Astrocyte (in vitro differentiated cells and primary cell): ENCODE measurements around the gene ECHS1. TPM values are rescaled to one million over a fixed set of nuclear protein-coding genes. Genes with fewer than 3 reads are reported as not detected.

ENCODE experiments used
- DNase-seq: peaks from one replicate; pipeline ENCODE4 v3.0.0-alpha.2; 2010; ENCODE audit warnings: low read depth
- FAIRE-seq: peaks from 2 replicates; lab custom pipeline; 2011; peaks lifted over from hg19 to GRCh38; lab: Jason Lieb, UNC
- H2AFZ ChIP-seq: 2 replicates; pipeline ENCODE4 v1.6.0; 2012; ENCODE audit warnings: low read depth, low read length, inconsistent platforms
- H3K27ac ChIP-seq: 2 replicates; pipeline ENCODE4 v1.5.1; 2011; ENCODE audit warnings: low read depth, low read length, inconsistent platforms
- H3K27me3 ChIP-seq: 2 replicates; pipeline ENCODE4 v1.6.0; 2011; ENCODE audit warnings: low read length, inconsistent platforms; ENCODE audit not compliant: insufficient read depth
- H3K36me3 ChIP-seq: 2 replicates; pipeline ENCODE4 v1.5.1; 2011; ENCODE audit warnings: low read length, inconsistent platforms; ENCODE audit not compliant: insufficient read depth
- H3K4me1 ChIP-seq: 2 replicates; pipeline ENCODE4 v1.5.1; 2011; ENCODE audit warnings: low read length, inconsistent platforms; ENCODE audit not compliant: insufficient read depth
- H3K4me2 ChIP-seq: 2 replicates; pipeline ENCODE4 v1.6.0; 2012; ENCODE audit warnings: low read length, inconsistent platforms
- H3K4me3 ChIP-seq: 2 replicates; pipeline ENCODE4 v1.5.1; 2011; ENCODE audit warnings: low read depth, mild to moderate bottlenecking, low read length, inconsistent platforms; ENCODE audit not compliant: insufficient read depth
- H3K79me2 ChIP-seq: 2 replicates; pipeline ENCODE4 v1.6.0; 2012; ENCODE audit warnings: mild to moderate bottlenecking, low read length, inconsistent platforms; ENCODE audit not compliant: insufficient read depth
- H3K9ac ChIP-seq: 2 replicates; pipeline ENCODE4 v1.6.0; 2012; ENCODE audit warnings: mild to moderate bottlenecking, low read length, inconsistent platforms
- H3K9me3 ChIP-seq: 2 replicates; pipeline ENCODE4 v1.5.1; 2012; ENCODE audit warnings: low read depth, mild to moderate bottlenecking, low read length, inconsistent platforms; ENCODE audit not compliant: insufficient read depth
- H4K20me1 ChIP-seq: 2 replicates; pipeline ENCODE4 v1.6.0; 2012; ENCODE audit warnings: low read length, inconsistent platforms; ENCODE audit not compliant: insufficient read depth
- H3K27ac Mint-ChIP-seq: one replicate; pipeline ENCODE4 v1.8.0; 2021; ENCODE audit warnings: mild to moderate bottlenecking, mixed read lengths; ENCODE audit not compliant: unreplicated experiment
- H3K27me3 Mint-ChIP-seq: one replicate; pipeline ENCODE4 v1.8.0; 2021; ENCODE audit warnings: low read depth, mixed read lengths; ENCODE audit not compliant: unreplicated experiment
- H3K36me3 Mint-ChIP-seq: one replicate; pipeline ENCODE4 v1.8.0; 2021; ENCODE audit warnings: low read depth, mixed read lengths; ENCODE audit not compliant: unreplicated experiment
- H3K4me1 Mint-ChIP-seq: one replicate; pipeline ENCODE4 v1.8.0; 2021; ENCODE audit warnings: low read depth, mixed read lengths; ENCODE audit not compliant: unreplicated experiment
- H3K4me3 Mint-ChIP-seq: one replicate; pipeline ENCODE4 v1.8.0; 2021; ENCODE audit warnings: mild to moderate bottlenecking, moderate library complexity, mixed read lengths; ENCODE audit not compliant: unreplicated experiment
- H3K9me3 Mint-ChIP-seq: one replicate; pipeline ENCODE4 v1.8.0; 2021; ENCODE audit warnings: mild to moderate bottlenecking, mixed read lengths; ENCODE audit not compliant: unreplicated experiment
- CTCF ChIP-seq: IDR thresholded peaks from 2 replicates; pipeline ENCODE4 v1.5.1; 2011; ENCODE audit warnings: low read depth, mild to moderate bottlenecking, inconsistent platforms, low read length, moderate library complexity; ENCODE audit not compliant: insufficient read depth
- EZH2 ChIP-seq: IDR thresholded peaks from 2 replicates; pipeline ENCODE4 v1.6.1; 2012; ENCODE audit warnings: mild to moderate bottlenecking, low read length, inconsistent platforms; ENCODE audit not compliant: insufficient read depth
- total RNA-seq: library from RNA; stranded (reverse); gene quantifications from 2 replicates; pipeline ENCODE4 v1.2.1, GENCODE V29; 2021

ECHS1 gene
- total RNA-seq, 1 donor from 2014 or later, result 90.9 TPM

GRCh38 chr10:133364645-133365431 is 8.3 kb downstream of the ECHS1 start:
- Mint-ChIP-seq H3K4me3 (no peak overlapping the region), H3K36me3 (peaks cover 14% of the 10 kb centered on the region), H3K27me3 (no peaks in the 10 kb centered on the region), H3K9me3 (no peaks in the 10 kb centered on the region), H3K27ac (peak overlapping the region; percentile 7), H3K4me1 (no peaks in the 10 kb centered on the region)
- no peaks in the 10 kb centered on the region for H3K27me3 ChIP-seq
- H3K4me2 ChIP-seq, result no peak overlapping the region
- peaks cover 5% of the 10 kb centered on the region for H3K36me3 ChIP-seq
- no peaks in the 10 kb centered on the region for H3K9me3 ChIP-seq
- H3K9ac ChIP-seq, result no peak overlapping the region
- no peak overlapping the region for H3K4me3 ChIP-seq
- peaks cover 5% of the 10 kb centered on the region for H4K20me1 ChIP-seq
- no peak overlapping the region for H3K27ac ChIP-seq
- H2AFZ ChIP-seq, result no peak overlapping the region
- no peak for TF ChIP-seq CTCF
- no peak for TF ChIP-seq EZH2
- H3K79me2 ChIP-seq, result no peaks in the 10 kb centered on the region
- FAIRE-seq (no peak), DNase-seq (no peak)
- no peaks in the 10 kb centered on the region for H3K4me1 ChIP-seq

GRCh38 chr10:133362846-133363245 is 10.3 kb downstream of the ECHS1 start:
- no peak overlapping the region for H2AFZ ChIP-seq
- no peak overlapping the region for H3K4me2 ChIP-seq
- DNase-seq (no peak), FAIRE-seq (no peak)
- Mint-ChIP-seq H3K36me3 (peaks cover 14% of the 10 kb centered on the region), H3K27me3 (no peaks in the 10 kb centered on the region), H3K9me3 (no peaks in the 10 kb centered on the region), H3K4me1 (no peaks in the 10 kb centered on the region), H3K27ac (no peak overlapping the region), H3K4me3 (no peak overlapping the region)
- no peak overlapping the region for H3K4me3 ChIP-seq
- no peaks in the 10 kb centered on the region for H3K9me3 ChIP-seq
- no peaks in the 10 kb centered on the region for H3K79me2 ChIP-seq
- peaks cover 2% of the 10 kb centered on the region for H3K36me3 ChIP-seq
- H4K20me1 ChIP-seq, result peaks cover 5% of the 10 kb centered on the region
- no peak overlapping the region for H3K9ac ChIP-seq
- H3K27me3 ChIP-seq, result no peaks in the 10 kb centered on the region
- no peaks in the 10 kb centered on the region for H3K4me1 ChIP-seq
- no peak overlapping the region for H3K27ac ChIP-seq
- TF ChIP-seq EZH2 (no peak), CTCF (no peak)
